Hematopoietic multipotent progenitor cell treated with erythropoietin and hydrocortisone succinate and interleukin-3 and kit ligand, for 8 days (in vitro differentiated cells): ENCODE data around the gene GPM6B.
"Not testable (repeated sequence)": the region's sequence is repeated elsewhere in the genome, so short reads cannot be mapped to it uniquely, and the experiment has no call there.

Experiments used
- DNase-seq: peaks from one replicate; pipeline ENCODE4 v3.0.0-alpha.2; 2015

Gene GPM6B

GRCh38 chrX:13764281-13764680, 52.6 kb downstream of the GPM6B start:
- DNase-seq = no peak

GRCh38 chrX:13763489-13763888, 53.4 kb downstream of the GPM6B start:
- no peak for DNase-seq

GRCh38 chrX:13761606-13762414, 55.1 kb downstream of the GPM6B start:
- DNase-seq = peak; percentile 65

GRCh38 chrX:13760426-13760825, 56.5 kb downstream of the GPM6B start:
- no peak for DNase-seq

- no peak for DNase-seq
Observed at GRCh38 chrX:13759152-13759718, 57.7 kb downstream of the GPM6B start.

GRCh38 chrX:13756381-13756780, 60.5 kb downstream of the GPM6B start:
- DNase-seq = no peak

- DNase-seq = no peak
Observed at GRCh38 chrX:13755254-13755653, 61.6 kb downstream of the GPM6B start.

GRCh38 chrX:13754765-13755164, 62.1 kb downstream of the GPM6B start:
- no peak for DNase-seq

GRCh38 chrX:13752646-13753045, 64.2 kb downstream of the GPM6B start:
- DNase-seq = no peak

- DNase-seq = no peak
Observed at GRCh38 chrX:13752141-13752540, 64.8 kb downstream of the GPM6B start.

- no peak for DNase-seq
Observed at GRCh38 chrX:13750812-13751211, 66.1 kb downstream of the GPM6B start.

- DNase-seq = peak; percentile 52
Observed at GRCh38 chrX:13750204-13750603, 66.7 kb downstream of the GPM6B start.

GRCh38 chrX:13748486-13748885, 68.4 kb downstream of the GPM6B start:
- no peak for DNase-seq

- peak; percentile 63 for DNase-seq
Observed at GRCh38 chrX:13747836-13748235, 69.1 kb downstream of the GPM6B start.

GRCh38 chrX:13742397-13743176, 74.3 kb downstream of the GPM6B start:
- peak; percentile 27 for DNase-seq

- DNase-seq = no peak
Observed at GRCh38 chrX:13741695-13742094, 75.2 kb downstream of the GPM6B start.

- DNase-seq = peak; percentile 95
Observed at GRCh38 chrX:13734278-13735172, 82.4 kb downstream of the GPM6B start, which contains the start of the genes OFD1 and TRAPPC2. OFD1 (plus strand) TSS chrX:13734748; CDS start chrX:13735072, 324 bp downstream. TRAPPC2 (minus strand) TSS chrX:13734620; CDS start chrX:13719963, 14,657 bp downstream.

- no peak for DNase-seq
Observed at GRCh38 chrX:13733506-13733905, 83.4 kb downstream of the GPM6B start.

- no peak for DNase-seq
Observed at GRCh38 chrX:13732246-13733067, 84.4 kb downstream of the GPM6B start.

GRCh38 chrX:13730523-13730922, 86.4 kb downstream of the GPM6B start:
- DNase-seq = not testable (repeated sequence)

- not testable (repeated sequence) for DNase-seq
Observed at GRCh38 chrX:13726583-13726982, 90.3 kb downstream of the GPM6B start.

- not testable (repeated sequence) for DNase-seq
Observed at GRCh38 chrX:13724878-13725277, 92.0 kb downstream of the GPM6B start.
